Measurements from ENCODE around the gene ACTR3C. TPM values are rescaled to one million over a fixed set of nuclear protein-coding genes. Genes with fewer than 3 reads are reported as not detected.

The ACTR3C gene
- total RNA-seq = 4.6 TPM

GRCh38 chr7:150322833-150323681 lies at the start of gene ACTR3C, which contains the start of gene LRRC61:
ACTR3C (minus strand) TSS chr7:150323545; CDS start chr7:150295296, 28,249 bp downstream.
LRRC61 (plus strand) TSS chr7:150323355; CDS start chr7:150336862, 13,507 bp downstream.

GRCh38 chr7:150368096-150368883 lies 44.9 kb upstream of the ACTR3C start, which contains the start of gene REPIN1:
REPIN1 (plus strand) TSS chr7:150368822; CDS start chr7:150369712, 890 bp downstream.

DNA sequence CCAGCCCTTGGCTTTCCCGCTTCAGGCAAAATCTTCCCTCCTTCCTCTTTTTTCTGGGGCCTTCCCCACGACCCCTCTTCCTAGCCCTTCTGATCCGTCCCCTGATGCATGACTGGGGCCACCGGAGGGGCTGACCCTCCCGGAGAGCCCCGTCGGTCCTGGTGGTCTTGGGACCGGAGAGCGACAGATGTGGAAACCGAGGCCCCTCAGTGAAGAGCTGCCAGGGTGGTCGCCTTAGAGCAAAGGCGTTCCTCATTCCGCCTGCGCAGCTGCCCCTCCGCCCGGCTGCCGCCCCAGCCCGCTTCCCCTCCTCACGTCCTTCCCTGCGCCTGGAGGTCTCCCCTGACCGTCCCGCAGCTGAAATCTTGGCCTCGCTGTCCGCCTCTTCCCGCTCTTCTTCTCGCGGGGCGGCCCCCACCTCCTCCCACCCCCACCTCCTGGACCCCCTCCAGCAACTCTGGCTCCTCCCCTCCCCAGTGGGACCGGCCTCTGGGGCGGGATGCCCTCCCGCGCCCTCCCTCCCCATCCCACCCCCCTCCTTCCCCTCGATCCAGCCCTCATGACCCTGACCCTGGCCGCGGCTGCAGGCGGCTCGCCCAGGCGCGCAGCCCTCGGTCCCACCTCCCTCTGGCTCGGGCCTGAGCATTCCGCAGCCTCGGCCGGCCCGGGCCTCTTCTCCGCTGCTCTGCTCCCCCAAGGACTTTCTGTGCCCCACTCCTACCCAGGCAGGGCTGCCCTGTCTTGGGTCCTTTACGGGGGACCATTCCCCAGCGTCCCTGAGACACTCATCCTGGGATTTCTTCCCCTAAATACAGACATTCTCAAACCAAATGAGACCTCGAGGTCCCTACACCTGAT lies 18.1 kb upstream of the ACTR3C start, which contains the start of gene RARRES2:
TSS of gene RARRES2 (minus strand) at position 367 of the 858 bp plus-strand sequence. CDS start 1,020 bp downstream, outside the sequence.

Other genes starting within 250 kb of the ACTR3C start
- 12.9 TPM for gene LRRC61, start 190 bp downstream of the ACTR3C start, total RNA-seq
- 10.8 TPM for gene RARRES2, start 18.1 kb upstream of the ACTR3C start, total RNA-seq
- 40.4 TPM for gene REPIN1, start 45.3 kb upstream of the ACTR3C start, total RNA-seq
- gene ZNF775, start 55.8 kb upstream of the ACTR3C start, total RNA-seq = 7.6 TPM
- 2.8 TPM for gene GIMAP8, start 127.1 kb upstream of the ACTR3C start, total RNA-seq
- 3.7 TPM for gene GIMAP7, start 191.3 kb upstream of the ACTR3C start, total RNA-seq
- gene GIMAP4, start 243.8 kb upstream of the ACTR3C start, total RNA-seq = 10.8 TPM

Measured in diencephalon (tissue), 1 donor.